Right renal pelvis (tissue), 4 donors: ENCODE measurements around the gene LRP8. TPM values are rescaled to one million over a fixed set of nuclear protein-coding genes. Genes with fewer than 3 reads are reported as not detected.

ENCODE experiments used
- DNase-seq, 4 donors: peaks; one replicate each; pipeline ENCODE4 v3.0.0-alpha.2; 2013; ENCODE audit warnings: low read depth in 4 of 4, low spot score in 3 of 4, missing footprints in 1 of 4
- polyA plus RNA-seq, 4 donors: library from polyadenylated mRNA; unstranded; fragments of 120-200 nt; gene quantifications; one replicate each; pipeline ENCODE4 v1.2.1, GENCODE V29; 2013; ENCODE audit not compliant: insufficient read length in 4 of 4

Gene LRP8
- polyA plus RNA-seq, 4 donors = 4.8 to 6.6 (median 5.3) TPM

DNA sequence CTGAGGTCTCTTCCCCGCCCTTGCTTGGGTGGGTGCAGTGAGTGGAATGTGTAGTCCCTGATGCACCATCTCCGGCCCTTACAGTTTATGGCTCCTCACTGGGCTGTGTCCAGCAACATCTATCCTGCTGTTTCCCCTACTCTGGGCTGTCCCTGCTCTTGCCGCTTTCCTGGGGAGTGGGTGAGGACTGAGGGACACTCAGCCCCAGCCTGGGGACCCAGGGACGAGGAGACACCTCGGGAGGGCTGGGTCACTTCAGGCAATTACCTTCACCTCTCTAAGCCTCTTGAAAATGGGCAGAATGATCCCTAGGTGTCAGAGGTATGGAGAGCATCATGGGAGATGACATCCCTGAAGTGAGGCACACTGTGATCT lies 13.6 kb upstream of the LRP8 start:
- DNase-seq = no peak

DNA sequence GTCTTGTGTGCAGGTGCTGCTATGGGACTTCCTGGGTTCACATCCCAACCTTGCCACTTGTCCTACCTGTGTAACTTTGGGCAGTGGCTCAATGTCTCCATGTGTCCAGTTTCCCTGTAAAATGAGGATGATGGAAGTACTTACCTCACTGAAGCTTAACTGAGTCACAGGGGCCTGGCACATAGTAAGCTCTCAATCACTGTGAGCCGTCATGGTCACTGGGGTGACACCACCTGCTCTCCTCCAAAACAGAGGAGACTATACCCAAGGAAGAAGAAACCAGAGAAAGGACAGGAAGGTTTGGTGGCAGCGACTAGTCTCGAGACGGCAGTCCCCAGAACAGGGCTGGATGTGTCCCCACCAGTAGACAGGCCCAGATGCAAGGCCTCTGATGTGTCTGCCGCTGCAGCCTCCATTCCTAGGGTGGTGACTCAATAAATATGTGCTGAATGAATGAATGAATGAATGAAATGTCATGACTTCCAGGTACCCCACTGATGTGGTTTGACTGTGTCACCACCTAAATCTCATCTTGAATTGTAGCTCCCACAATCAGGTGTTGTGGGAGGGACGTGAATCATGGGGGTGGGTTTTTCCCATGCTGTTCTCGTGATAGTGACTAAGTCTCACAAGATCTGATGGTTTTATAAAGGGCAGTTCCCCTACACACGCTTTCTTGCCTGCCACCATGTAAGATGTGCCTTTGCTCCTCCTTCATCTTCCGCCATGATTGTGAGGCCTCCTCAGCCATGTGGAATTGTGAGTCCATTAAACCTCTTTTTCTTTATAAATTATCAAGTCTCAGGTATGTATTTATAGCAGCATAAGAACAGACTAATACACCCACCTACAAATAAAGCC lies 13.0 kb upstream of the LRP8 start:
- no peak for DNase-seq

DNA sequence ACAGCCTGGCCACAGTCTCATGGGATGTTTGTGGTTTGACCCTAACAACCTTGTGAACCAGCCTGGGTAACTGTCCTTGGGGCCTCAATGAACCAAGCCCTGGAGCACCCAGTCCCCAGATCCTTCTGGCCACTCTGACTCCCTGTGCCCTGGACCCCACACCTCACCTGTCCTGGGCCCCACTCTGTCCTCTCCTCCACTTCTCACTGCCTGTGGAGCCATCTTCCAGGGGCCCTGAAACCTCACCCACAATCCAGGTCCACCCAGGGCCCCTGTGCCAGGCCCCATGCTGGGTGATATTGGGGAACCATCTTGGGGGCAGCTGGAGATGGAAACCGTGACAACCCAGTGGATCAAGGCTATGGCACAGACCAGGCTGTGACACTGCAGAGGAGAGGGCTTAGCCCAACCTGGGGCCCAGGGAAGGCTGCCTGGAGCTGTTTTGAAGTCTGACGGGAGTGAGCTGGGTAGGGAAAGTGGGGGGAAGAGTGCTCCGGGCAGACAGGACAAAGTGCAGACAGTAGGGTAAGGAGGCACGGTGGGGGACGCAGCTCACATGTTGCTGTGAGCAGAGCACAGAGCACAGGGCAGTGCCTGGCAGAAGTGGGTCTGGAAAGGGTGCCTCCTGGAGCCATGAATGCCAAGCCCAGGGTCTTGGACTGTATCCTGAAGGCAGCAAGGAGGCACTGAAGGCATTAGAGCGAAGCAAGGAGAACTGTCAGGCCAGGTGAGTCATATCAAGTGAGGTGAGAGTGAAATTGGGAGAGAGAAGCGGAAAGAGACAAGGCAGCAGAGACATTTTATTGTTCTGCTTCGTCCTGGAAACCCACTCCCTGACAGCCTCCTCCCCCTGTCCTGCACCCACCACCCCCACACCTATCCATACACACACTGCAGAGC lies 12.1 kb upstream of the LRP8 start:
- DNase-seq = no peak

DNA sequence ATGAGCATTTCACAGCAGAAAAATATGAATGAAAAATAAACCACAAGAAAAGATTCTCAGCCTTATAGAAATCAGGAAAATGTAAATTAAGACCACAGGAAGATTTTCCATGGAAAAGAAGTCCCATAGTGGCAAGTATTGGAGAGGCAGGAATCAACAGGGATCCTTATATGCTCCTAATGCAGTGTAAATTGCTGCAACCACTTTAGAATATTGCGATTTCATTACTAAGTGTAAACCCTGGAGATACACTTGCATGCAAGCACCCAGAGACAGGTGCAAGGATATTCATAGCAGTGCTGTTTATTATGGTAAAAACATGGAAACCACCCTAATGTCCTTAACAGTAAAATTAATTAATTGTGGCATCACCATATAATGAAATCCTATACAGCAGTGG lies 10.6 kb upstream of the LRP8 start:
- no peak for DNase-seq

DNA sequence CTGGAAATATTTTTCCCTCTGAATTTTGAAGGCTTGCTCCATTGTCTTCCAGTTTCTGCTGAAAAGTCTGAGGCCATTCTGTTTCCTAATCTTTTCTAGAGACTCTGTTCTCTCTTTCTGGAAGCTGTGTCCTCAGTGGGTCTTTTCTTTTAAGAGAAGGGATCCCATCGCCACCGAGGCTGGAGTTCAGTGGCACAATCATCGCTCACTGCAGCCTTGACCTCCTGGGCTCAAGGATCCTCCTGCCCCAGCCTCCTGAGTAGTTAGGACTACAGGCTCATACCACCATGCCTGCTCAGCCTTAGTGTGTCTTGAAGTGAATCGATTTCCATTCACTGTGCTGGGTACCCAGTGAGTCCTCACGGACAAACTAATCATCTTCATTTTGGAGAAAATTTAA lies 9.6 kb upstream of the LRP8 start:
- no peak for DNase-seq

DNA sequence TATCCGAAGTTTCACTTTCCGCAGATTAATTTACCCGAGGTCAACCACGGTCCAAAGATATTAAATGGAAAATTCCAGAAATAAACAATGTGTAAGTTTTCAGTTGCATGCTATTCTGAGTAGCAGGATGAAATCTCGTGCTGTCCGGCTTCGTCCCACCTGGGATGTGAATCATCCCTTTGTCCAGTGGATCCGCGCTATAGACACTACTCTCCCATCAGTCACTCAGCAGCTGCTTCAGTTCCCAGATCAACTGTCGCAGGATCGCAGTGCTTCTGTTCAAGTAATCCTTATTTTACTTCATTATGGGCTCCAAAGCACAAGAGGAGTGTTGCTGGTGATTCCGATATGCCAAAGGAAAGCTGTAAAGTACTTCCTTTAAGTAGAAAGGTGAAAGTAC lies 8.3 kb upstream of the LRP8 start:
- DNase-seq = no peak

DNA sequence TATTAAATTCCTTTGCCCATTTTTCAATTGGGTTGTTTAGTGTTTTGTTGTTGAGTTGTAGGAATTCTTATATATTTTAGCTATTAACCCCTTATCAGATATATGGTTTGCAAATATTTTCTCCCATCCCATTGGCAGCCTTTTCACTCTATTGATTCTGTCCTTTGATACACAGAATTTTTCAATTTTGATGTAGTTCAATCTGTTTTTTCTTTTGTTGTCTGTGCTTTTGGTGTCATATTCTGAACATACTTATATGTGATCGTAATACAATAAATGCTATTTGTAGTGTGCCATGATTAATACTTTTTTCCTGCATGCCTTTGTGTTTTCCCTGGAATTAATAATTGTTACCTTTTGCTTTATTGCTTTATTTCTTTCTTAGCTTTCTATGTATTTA lies 7.8 kb upstream of the LRP8 start:
- no peak for DNase-seq

DNA sequence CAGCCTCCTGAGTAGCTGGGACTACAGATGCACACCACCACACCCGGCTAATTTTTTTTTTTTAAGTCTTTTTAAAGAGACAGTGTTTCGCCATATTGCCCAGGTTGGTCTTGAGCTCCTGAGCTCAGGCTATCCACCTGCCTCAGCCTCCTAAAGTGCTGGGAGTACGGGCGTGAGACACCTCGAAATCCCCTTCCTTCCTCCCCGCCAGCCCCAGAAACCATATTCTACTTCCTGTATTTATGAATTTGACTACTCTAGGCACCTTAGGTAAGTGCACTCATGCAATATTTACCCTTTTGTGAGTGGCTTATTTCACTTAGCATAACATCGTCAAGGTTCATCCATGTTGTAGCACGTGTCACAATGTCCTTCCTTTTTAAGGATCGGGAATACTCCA lies 6.9 kb upstream of the LRP8 start:
- no peak for DNase-seq

DNA sequence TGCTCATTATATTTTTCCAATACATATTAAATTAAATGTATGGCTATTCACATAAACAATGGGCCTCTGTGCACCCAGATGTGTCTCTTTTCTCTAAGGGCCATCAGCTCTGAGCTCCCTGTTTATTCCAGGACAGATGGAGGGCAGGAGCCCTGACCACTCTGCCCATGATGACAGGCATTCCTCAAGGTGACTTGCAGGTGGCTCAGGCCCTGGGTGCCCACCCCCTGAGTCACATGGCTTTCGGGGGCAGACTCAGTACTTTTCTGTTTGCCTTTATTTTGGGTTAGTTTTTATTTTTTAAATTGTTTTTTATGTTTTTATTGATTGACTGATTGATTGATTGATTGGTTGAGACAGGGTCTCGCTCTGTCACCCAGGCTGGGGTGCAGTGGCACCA lies 6.4 kb upstream of the LRP8 start:
- DNase-seq = no peak

DNA sequence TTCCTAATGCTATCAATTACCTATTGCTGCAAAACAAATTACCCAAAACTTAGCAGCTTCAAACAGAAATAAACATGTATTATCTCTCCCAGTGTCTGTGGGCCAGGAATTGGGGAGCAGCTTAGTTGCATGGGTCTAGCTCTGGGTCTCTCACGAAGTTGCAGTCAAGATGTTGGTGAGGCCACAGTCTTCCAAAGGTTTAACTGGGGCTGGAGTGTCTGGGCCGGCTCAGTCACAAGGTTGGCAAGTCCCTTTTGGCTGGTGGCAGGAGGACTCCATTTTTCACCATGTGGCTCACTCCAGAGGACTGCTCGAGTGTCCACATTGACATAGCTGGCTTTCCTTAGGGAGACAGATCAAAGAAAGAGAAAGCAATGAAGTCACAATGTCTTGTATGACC lies 5.0 kb upstream of the LRP8 start:
- no peak for DNase-seq

DNA sequence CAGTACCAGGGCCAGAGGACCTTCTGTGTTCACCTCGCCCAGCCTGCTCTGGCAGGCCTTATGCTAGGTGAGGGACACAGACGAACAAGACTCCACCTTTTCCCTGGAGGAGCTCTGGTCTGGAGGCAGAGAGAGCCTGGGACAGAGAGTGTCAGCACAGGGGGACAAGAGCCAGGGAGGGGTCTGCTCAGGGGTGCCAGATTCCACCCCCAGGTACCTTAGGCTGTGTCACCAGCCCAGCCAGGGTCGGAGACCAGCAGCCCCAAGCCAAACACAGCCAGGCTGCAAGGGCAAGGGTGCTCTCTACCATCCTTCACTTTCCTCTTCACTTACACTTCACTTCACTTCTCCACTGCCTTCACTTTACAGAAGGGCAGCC lies 4.3 kb upstream of the LRP8 start:
- no peak for DNase-seq

DNA sequence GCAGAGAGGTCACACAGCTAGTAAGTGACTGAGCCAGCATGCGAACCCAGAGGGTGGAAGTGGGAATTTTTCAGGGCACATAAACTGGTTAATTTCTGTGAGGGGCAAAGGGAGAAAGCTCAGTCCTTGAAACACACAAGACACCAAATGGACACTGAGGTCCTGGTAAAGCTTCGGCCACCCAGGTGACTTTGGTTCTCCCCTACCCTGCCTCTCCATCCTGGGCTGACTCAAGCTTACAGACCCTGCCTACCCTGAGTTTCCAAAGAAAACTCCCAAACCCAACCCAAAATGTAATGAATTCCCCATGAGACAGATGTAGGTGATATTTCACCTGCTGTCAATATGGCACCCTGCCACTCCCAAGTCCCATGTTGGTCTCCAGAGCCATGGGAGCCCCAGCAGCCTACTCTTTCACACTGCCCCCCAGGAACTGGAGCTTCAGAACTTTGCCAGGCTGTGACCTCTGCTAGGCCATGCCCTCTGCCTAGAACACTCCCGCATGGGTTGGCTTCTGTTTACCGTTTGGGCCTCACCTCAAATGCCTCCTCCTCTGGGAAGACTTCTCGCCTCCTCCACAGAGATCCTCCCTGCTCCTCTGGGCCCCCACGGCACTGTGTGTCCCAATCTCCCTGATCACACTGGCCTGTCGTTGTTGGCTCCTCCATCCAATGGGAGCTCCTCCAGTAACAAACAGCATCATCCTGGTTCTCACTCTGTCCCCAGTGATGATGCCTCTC lies 3.7 kb upstream of the LRP8 start:
- no peak for DNase-seq

DNA sequence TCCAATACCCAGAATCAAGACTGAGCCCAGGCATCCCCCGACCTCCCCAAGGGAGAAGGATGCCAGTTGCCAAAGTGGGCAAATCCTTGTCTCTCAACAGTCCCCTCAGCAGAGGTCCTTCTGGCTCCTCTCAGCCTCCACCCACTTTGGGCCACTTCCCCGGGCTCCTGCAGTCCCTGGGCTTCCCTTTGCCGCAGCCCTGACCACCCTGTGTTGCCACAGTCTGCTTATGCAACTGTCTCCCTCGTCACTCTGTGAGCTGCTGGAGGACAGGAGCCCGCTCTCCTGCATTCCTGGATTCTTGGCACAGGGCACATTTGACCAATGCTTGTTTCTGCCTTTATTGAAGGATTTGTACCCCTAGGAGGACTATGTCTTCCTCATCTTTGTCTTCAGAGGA lies 2.9 kb upstream of the LRP8 start:
- DNase-seq = no peak

DNA sequence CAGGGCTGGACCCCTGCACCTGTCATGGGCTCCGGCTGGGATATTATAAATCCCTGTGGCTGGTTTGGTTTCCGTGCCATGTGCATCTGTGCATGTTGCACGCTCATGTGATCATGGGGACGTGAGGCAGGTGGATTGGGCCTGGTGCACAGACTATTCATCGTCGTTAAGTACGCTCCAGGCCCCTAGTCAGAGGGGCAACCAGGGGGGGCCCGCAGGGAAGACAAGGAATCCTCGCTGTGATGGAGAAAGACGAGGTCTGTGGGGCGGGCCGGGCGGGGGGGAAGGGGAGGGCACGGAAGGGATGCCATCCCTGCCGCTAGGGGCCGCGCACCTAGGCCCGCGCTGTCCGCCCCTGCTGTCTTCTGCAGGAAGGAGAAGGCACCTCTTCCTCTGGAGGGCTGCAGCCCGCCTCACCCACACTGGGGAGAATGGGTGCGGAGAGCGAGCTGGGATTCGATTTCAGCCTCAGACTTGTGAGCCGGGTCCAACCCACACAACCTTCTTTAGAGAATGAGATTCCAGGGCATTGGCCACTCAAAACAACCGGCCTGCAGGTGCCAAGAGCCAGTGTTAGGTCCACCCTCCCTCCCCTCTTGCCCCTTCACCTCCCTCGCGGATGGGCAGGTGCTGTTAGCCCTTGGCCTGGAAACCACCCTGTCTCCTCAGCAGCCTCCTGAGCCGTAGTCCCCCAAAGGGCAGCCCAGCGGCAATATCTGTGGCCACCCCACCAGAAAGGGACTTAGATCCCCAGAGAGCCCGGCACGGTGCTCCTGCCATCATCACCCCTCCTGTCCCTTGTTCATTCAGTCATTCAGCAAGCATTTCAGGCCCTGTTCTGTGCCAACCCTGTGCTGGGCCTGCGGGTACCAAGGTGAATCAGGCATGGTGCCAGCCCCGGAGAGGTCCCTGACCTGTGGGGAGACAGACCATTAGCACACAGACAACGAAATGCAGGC lies 950 bp upstream of the LRP8 start:
- no peak for DNase-seq

DNA sequence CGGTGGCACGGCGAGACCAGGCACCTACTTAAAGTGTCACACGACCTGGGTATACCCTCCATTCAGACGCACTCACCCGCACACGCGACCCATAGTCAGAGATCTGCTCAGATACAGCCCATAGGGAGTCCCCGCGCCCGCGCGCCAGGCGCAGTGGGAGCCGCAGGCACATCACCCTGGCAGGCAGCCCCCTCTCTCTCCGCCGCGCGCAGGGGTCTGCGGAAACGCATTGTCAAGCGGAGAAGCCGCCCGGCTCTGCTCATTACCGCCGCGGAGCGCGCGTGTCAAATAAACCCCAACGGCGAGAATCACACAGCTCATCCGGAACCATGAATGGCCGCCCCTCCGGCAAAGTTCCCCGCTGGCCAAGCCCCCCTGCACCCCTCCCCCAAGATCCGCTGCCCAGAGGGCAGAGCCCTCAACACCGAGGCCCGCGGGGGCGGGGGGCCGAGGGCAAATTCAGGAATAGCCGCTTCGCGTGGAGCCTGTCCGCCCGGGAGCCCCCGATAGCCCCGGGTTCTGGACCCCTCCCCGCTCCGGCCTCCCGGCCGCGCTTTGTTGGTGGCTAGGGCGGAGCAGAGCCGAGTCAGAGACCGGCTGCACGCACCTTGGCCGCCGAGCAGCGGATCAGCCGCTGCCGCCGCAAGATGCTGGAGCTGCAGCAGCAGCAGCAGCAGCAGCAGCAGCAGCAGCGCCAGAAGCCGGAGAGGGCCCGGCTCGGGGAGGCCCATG lies 522 bp downstream of the LRP8 start:
- no peak for DNase-seq

DNA sequence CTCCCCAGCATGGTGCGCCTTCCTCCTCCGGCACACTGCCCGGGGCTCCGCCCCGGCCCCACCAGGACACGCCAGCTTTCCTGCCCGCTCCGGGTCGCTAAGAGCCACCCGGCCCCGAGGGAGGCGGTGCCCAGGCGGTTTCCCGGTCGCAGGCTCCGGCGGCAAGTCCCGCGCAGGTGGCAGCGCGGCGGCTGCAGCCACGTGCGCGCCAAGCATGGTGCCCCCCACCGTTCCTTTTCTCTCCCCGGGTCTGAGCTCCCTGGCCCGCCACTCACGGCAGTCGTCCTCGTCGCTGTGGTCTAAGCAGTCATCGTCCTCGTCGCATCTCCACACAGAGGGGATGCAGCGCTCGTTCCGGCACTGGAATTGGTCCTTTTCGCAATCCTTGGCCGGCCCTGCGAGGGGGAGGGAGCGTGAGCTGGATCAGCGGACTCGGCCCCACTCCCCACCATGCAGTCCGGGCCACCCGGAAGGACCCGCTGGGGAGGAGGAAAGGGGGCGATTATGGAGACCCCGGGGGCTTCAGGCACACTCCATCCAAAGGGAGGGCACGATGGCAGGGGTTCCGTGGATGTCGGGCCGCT lies 1.2 kb downstream of the LRP8 start:
- no peak for DNase-seq

DNA sequence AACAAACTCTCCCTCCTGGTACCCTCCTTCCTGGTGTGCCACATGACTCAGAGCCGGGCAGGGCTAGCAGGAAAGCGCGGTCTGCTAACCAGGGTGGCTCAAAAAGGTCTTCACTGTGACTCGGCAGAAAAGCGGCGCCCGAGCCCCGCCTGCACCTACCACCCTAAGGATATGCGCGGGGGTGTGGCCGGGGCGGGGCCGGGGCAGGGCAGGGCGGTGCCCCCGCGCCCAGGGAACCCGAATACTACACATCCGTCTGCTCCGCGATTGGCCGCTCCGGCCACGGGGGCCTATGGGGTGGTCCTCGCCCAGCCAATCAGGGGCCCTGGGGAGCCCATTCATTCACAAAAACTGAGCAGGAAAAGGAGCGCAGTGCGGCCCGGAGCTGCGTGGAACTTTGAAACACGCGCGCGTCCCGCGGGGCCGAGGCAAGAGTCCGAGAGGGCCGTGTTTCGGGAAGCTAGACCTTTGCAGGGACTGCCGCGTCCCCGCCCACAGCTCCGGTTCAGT lies 1.7 kb downstream of the LRP8 start:
- no peak for DNase-seq

DNA sequence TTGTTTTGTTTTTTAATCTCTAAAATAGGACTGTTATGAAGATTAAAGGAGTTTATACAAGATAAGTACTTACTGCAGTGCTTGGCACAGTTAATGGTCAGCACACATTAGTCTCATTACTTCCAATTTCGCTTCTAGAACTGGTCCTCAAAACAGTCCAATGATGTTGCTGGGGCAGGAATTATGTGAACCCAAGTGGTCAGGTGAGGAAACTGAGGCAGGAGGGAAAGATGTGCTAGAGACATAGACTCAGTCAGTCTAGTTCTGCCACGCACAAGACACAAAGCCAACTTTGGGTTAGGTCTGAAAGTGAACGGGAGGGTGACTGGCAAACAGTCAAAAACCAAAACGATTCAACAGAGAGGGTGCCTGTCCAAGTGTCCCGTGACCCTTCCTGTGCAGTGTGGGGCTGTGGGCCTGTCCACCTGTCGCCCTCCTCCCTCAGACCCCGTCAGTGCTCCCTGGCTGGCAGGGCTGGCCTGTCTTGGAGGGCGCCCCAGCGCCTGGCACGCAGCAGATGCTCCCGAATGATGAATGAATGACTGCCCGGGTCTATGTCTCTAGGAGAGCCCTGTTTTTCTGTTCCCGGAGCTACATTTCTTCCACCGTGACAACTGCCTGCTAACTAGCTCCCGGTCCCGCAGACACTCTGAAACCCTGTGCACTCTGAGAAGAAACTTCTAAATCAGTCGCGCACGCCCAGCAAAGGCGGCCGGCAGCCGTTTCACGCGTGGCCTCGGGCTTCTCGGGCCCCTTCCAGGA lies 2.4 kb downstream of the LRP8 start:
- DNase-seq = no peak
